NCI-H187 treated with DMSO at 0.1 percent for 48 hours (cell line): Measurements from ENCODE around the gene HPDL.
"Not testable (repeated sequence)": the region's sequence is repeated elsewhere in the genome, so short reads cannot be mapped to it uniquely, and the experiment has no call there.

Experiments used
- DNase-seq: peaks from one replicate; lab custom pipeline; 2025; lab: John Stamatoyannopoulos, UW

Gene HPDL

DNA sequence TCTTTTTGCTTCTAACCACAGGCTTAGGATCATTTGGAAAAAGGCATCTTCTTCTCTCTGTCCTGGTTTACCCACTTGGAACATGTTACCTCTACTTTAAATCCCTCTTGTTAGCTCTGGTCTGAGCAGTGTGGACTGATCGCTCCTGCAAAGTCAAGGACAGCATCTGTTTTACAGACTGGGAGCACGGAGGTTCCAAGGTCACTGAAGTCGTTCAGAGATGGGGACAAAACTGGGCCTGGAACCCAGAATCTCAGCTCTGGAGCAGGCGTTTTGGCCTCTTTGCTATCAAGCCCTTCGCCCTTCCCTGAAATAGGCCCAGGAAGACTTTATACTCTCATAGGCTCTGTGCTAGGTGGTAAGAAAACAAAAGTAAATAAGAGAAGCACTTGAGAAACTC, 24.8 kb downstream of the HPDL start:
- no peak for DNase-seq

GRCh38 chr1:45353685-45354084, 27.0 kb downstream of the HPDL start:
- DNase-seq = no peak

GRCh38 chr1:45354838-45355237, 28.1 kb downstream of the HPDL start:
- DNase-seq = no peak

DNA sequence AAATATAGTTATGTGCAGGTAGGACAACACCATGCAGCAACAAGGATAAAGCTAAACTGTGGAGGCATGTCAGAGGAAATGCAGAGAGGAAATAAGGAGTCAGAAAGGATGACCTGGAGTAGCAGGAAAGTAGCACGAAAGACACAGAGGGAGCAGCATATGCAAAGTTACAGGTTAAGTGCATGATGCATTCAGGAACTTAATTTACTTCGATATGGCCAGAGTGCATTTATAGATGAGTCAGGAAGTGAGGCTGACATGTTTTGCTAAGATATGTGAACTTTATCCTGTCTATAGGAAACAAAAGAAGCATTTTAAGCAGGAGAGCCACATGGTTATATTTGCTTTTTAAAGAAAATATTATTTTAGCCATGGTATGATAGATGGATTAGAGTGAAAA, 29.0 kb downstream of the HPDL start:
- no peak for DNase-seq

DNA sequence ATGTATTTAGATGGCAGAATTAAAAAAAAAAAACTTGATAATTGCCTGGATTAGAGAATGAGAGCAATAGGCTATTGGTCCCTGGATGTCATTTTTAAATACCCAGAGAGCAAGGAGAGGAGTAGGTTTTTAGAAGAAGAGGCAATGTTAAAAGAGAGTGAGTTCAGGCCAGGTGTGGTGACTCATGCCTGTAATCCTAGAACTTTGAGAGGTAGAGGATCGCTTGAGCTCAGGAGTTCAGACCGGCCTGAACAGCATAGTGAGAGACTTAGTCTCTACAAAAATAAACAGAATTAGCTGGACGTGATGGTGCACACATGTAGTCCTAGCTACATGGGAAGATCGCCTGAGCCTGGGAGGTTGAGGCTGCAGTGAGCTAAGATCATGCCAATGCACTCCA, 29.5 kb downstream of the HPDL start:
- no peak for DNase-seq

DNA sequence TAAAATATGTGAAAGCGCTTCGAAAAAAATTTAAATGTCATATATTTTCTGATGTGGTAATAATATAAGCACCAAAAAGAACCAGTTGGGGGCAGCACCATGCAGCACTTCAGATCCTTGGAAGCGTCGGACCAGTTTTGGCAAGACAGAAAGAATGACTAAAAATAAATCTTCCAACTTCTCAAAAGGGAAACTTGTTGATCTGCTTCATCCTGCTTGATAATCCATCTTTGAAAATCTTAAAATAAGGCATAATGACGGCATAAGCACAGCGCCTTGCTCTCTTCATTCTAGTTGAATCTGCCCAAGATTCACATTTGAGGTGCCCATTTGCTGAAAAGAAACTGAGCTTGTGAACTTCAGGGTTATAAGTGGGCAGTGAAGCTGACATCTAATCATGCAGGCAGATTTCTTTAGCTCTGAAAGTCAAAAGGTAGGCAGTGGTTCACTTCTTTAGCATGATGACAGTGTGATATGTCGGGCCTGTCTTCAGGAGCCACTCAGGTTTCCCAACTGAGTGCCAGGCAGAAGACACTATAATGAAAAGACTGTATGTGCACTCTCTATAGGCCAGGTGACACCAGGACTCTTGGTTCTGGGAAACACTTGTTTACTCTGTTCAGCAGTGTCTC, 33.3 kb downstream of the HPDL start:
- no peak for DNase-seq

DNA sequence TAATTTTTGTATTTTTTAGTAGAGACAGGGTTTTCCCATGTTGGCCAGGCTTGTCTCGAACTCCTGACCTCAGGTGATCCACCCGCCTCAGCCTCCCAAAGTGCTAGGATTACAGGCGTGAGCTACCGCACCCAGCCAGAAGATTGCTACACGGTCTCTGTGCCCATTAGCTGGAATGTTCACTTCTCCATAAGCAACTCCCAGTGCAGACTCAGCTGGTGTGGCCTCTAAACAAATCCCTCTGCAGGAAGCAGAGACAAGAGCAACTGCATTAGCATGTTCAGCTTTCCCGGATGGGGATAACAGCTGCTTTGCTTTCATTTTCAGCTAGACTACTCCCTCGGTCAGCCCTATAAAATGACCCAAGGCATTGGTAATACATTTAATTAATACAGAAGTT, 34.3 kb downstream of the HPDL start:
- DNase-seq = not testable (repeated sequence)

- no peak for DNase-seq
Observed at GRCh38 chr1:45364294-45364693, 37.6 kb downstream of the HPDL start.

- DNase-seq = no peak
Observed at GRCh38 chr1:45365051-45365450, 38.4 kb downstream of the HPDL start.

DNA sequence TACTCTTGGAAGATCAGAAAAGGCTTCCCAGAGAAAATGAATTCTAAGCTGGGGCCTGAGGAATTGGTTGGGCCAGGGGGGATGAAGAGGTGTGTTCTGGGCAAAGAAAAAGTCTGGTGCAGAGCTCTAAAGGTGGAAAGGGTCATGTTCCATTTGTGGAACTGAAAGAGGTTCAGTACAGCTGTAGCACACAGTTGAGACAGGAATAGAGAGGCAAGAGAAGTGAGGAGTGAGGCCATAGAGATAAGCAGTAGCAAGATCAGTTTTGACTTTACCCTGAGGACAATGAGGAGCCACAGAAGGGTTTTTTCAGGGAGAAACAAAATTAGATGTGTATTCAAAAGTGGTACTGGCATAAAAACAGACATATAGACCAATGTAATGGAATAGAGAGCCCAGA, 43.9 kb downstream of the HPDL start:
- no peak for DNase-seq

DNA sequence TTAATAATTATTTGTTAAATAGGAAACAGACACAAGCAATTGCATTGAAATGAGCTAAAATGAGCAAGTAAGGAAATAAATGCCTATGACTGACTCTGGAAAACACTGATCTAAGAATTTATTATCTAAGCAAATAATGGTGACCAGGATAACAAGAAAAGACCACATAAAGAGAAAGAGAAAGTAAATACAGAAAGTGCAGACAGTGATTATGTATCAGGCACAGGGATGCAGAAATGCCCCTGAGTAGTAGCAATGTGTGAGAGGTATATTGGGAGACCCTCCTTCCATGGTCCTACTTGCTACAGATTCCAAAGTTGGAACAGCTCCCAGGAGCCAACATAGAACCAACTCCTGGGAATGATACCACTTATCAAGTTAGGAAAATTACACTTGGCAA, 46.9 kb downstream of the HPDL start:
- no peak for DNase-seq

- no peak for DNase-seq
Observed at GRCh38 chr1:45375104-45376090, 48.7 kb downstream of the HPDL start.

DNA sequence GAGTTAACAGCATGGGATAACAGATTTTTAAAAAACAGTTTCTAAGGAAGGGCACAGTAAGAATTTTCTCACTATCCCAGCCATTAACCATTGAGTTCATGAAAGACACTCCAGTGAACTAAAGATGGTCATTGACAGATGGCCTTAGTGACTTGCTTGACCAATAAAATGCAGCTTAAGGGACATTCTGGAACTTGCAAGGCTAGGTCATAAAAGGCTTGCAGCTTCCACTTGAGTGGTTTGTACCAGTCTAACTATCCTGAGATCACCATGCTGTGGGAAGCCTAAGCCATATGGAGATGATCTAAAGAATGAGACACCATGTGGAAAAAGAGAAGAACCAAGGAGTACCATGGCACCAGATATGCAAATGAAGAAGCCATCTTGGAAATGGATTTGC, 51.5 kb downstream of the HPDL start:
- DNase-seq = no peak
